Caco-2 (cell line): ENCODE measurements around the gene OR52A5. TPM values are rescaled to one million over a fixed set of nuclear protein-coding genes. Genes with fewer than 3 reads are reported as not detected.

Source experiments
- BruUV-seq: library from RNA; stranded (reverse); fragments of 400-500 nt; replicated peaks from 2 replicates; lab custom pipeline; 2021; lab: Mats Ljungman, UMichigan
- CTCF ChIA-PET: fragments of 300-600 bp; sonication (Branson Sonifier 250); formaldehyde crosslinking; loops from one replicate; lab custom pipeline; 2022; ENCODE audit warnings: antibody characterized with exemption; lab: Charles Lee
- POLR2A ChIA-PET: fragments of 300-600 bp; sonication (Branson Sonifier 250); formaldehyde crosslinking; loops from one replicate; lab custom pipeline; 2022; ENCODE audit warnings: antibody characterized with exemption; lab: Charles Lee
- DNase-seq, 2 experiments: peaks; one replicate each; pipeline versions ENCODE4 v3.0.0 to v3.0.0-alpha.2; 2020 to 2022
- H3K27me3 ChIP-seq: replicated peaks from 2 replicates; pipeline ENCODE4 v1.6.0; 2011; ENCODE audit warnings: low read length; ENCODE audit not compliant: control insufficient read depth, insufficient read depth
- H3K36me3 ChIP-seq: 2 replicates; pipeline ENCODE4 v1.5.1; 2011; ENCODE audit warnings: low read length; ENCODE audit not compliant: control insufficient read depth, insufficient read depth
- H3K4me1 ChIP-seq: fragments of 250-450 bp; sonication (Bioruptor Pico); 2 replicates; pipeline ENCODE4 v1.5.1; 2020; ENCODE audit warnings: mild to moderate bottlenecking
- H3K4me3 ChIP-seq: 2 replicates; pipeline ENCODE4 v1.5.1; 2011; ENCODE audit warnings: low read depth, mild to moderate bottlenecking, control low read depth, low read length
- H3K9me3 ChIP-seq: fragments of 250-450 bp; sonication (Bioruptor Pico); 2 replicates; pipeline ENCODE4 v1.5.1; 2020; ENCODE audit warnings: mild to moderate bottlenecking, moderate library complexity
- H3K27ac Mint-ChIP-seq: one replicate; pipeline ENCODE4 v1.8.0; 2022; ENCODE audit warnings: mixed read lengths; ENCODE audit not compliant: unreplicated experiment
- H3K27me3 Mint-ChIP-seq: one replicate; pipeline ENCODE4 v1.8.0; 2022; ENCODE audit warnings: mixed read lengths; ENCODE audit not compliant: insufficient read depth, unreplicated experiment
- H3K36me3 Mint-ChIP-seq: one replicate; pipeline ENCODE4 v1.8.0; 2022; ENCODE audit warnings: mild to moderate bottlenecking, mixed read lengths; ENCODE audit not compliant: insufficient read depth, unreplicated experiment
- H3K4me1 Mint-ChIP-seq: one replicate; pipeline ENCODE4 v1.8.0; 2022; ENCODE audit warnings: low read depth, mixed read lengths; ENCODE audit not compliant: unreplicated experiment
- H3K4me3 Mint-ChIP-seq: one replicate; pipeline ENCODE4 v1.8.0; 2022; ENCODE audit warnings: mild to moderate bottlenecking, moderate library complexity, mixed read lengths; ENCODE audit not compliant: unreplicated experiment
- H3K9me3 Mint-ChIP-seq: one replicate; pipeline ENCODE4 v1.8.0; 2022; ENCODE audit warnings: mixed read lengths; ENCODE audit not compliant: unreplicated experiment
- CTCF ChIP-seq, 2 experiments: fragments of 200-600 bp in 1 of 2; IDR thresholded peaks; 1 replicate in 1 of 2; 2 replicates in 1 of 2; pipeline versions ENCODE4 v1.5.1 to v1.8.0; 2011 to 2022; ENCODE audit warnings: antibody characterized with exemption in 1 of 2, control low read depth in 1 of 2, inconsistent platforms in 1 of 2, low read depth in 1 of 2, low read length in 1 of 2, mild to moderate bottlenecking in 1 of 2, moderate library complexity in 1 of 2; ENCODE audit not compliant: insufficient read depth in 1 of 2, severe bottlenecking in 1 of 2, unreplicated experiment in 1 of 2
- intact Hi-C: fragments of 100-400 bp; cut with micrococcal nuclease; formaldehyde crosslinking; loops from one replicate; pipeline ENCODE4 v1.10.0; 2022; ENCODE audit not compliant: unreplicated experiment
- total RNA-seq: library from RNA; stranded (reverse); gene quantifications from 2 replicates; pipeline ENCODE4 v1.2.3, GENCODE V29; 2022

The OR52A5 gene
- total RNA-seq, 1 experiment from 2014 or later, result not detected

GRCh38 chr11:5096011-5096410 is 42.1 kb downstream of the OR52A5 start:
- H3K27me3 ChIP-seq, result no peaks in the 10 kb centered on the region
- ChIA-PET CTCF (interaction anchor here (0.6 kb wide), 1 partner anchor 8 kb away, joined by 3 read pairs; no protein-coding TSS in a partner anchor), POLR2A (no interaction called here)
- DNase-seq, result no peak
- no peaks in the 10 kb centered on the region for H3K4me1 ChIP-seq
- no peaks in the 10 kb centered on the region for H3K36me3 ChIP-seq
- Mint-ChIP-seq H3K36me3 (no peaks in the 10 kb centered on the region), H3K27ac (no peak overlapping the region), H3K4me1 (no peaks in the 10 kb centered on the region), H3K27me3 (peaks cover 7% of the 10 kb centered on the region), H3K4me3 (no peak overlapping the region), H3K9me3 (no peaks in the 10 kb centered on the region)
- H3K9me3 ChIP-seq, result no peaks in the 10 kb centered on the region
- no TSS peak for BruUV-seq
- intact Hi-C loops, result no loop called here
- H3K4me3 ChIP-seq, result no peak overlapping the region
- no peak for TF ChIP-seq CTCF (IDR thresholded peaks at IDR 0.05; ENCODE audit: insufficient read depth in 1 of 2, low read depth in 1 of 2, low read length in 1 of 2, severe bottlenecking in 1 of 2, unreplicated experiment in 1 of 2)

- H3K9me3 Mint-ChIP-seq, result no peaks in the 10 kb centered on the region
- H3K27me3 Mint-ChIP-seq, result peaks cover 11% of the 10 kb centered on the region
- no peaks in the 10 kb centered on the region for H3K36me3 Mint-ChIP-seq
- TF ChIP-seq CTCF (IDR thresholded peaks at IDR 0.05; ENCODE audit: insufficient read depth in 1 of 2, low read depth in 1 of 2, low read length in 1 of 2, severe bottlenecking in 1 of 2, unreplicated experiment in 1 of 2), result no peak
- H3K27ac Mint-ChIP-seq, result no peak overlapping the region
- Histone ChIP-seq H3K4me1 (no peaks in the 10 kb centered on the region), H3K4me3 (no peak overlapping the region), H3K27me3 (no peaks in the 10 kb centered on the region), H3K36me3 (no peaks in the 10 kb centered on the region), H3K9me3 (no peaks in the 10 kb centered on the region)
- H3K4me1 Mint-ChIP-seq, result no peaks in the 10 kb centered on the region
- CTCF ChIA-PET, result no interaction called here
- no peak overlapping the region for H3K4me3 Mint-ChIP-seq
- DNase-seq, result no peak
- BruUV-seq, result no TSS peak
- POLR2A ChIA-PET, result no interaction called here
- intact Hi-C loops, result no loop called here
Observed at GRCh38 chr11:5092821-5093585, 45.2 kb downstream of the OR52A5 start.

GRCh38 chr11:5090668-5091067 is 47.5 kb downstream of the OR52A5 start:
- no peak for DNase-seq
- TF ChIP-seq CTCF (IDR thresholded peaks at IDR 0.05; ENCODE audit: insufficient read depth in 1 of 2, low read depth in 1 of 2, low read length in 1 of 2, severe bottlenecking in 1 of 2, unreplicated experiment in 1 of 2), result no peak
- Histone ChIP-seq H3K36me3 (no peaks in the 10 kb centered on the region), H3K4me1 (no peaks in the 10 kb centered on the region), H3K9me3 (no peaks in the 10 kb centered on the region), H3K27me3 (no peaks in the 10 kb centered on the region), H3K4me3 (no peak overlapping the region)
- ChIA-PET CTCF (no interaction called here), POLR2A (no interaction called here)
- Mint-ChIP-seq H3K9me3 (no peaks in the 10 kb centered on the region), H3K4me3 (no peak overlapping the region), H3K27me3 (peaks cover 8% of the 10 kb centered on the region), H3K27ac (no peak overlapping the region), H3K4me1 (peaks cover 8% of the 10 kb centered on the region), H3K36me3 (no peaks in the 10 kb centered on the region)
- no TSS peak for BruUV-seq
- intact Hi-C loops, result no loop called here
